Measurements from ENCODE around the gene SOST.

SOST gene

DNA sequence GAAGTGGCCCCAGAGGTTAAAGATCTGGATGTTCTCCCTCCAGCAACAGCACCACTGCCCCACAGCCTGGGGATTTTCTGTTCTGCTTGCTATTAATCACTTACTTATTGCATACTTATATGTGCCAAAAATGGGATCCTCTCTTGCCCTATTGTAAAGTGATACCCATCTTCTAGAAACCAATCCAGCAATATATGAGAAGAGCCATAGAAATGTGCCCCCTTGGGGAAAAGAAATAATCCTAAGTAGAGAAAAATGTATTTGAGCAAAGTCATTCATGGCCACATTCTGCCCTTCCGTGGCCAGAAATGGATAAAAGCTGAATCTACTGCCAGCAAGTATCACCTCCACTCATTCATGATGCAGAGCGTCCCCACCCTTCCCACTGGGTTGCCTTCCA lies 20.9 kb downstream of the SOST start:
- DNase-seq (ENCODE audit: low read depth): no peak
- no peak overlapping the region for H3K4me3 ChIP-seq (ENCODE audit: low read depth, low read length)
- no peak for TF ChIP-seq CTCF (IDR thresholded peaks at IDR 0.05; ENCODE audit: low read depth, low read length, missing control alignments)
- in situ Hi-C loops (cut with HindIII; ENCODE audit: low sequenced_read_pairs): no loop called here

GRCh38 chr17:43736389-43736788 lies 22.2 kb downstream of the SOST start:
- TF ChIP-seq CTCF (IDR thresholded peaks at IDR 0.05; ENCODE audit: low read depth, low read length, missing control alignments): no peak
- DNase-seq (ENCODE audit: low read depth): no peak
- no peak overlapping the region for H3K4me3 ChIP-seq (ENCODE audit: low read depth, low read length)
- in situ Hi-C loops (cut with HindIII; ENCODE audit: low sequenced_read_pairs): no loop called here

- in situ Hi-C loops (cut with HindIII; ENCODE audit: low sequenced_read_pairs): no loop called here
- no peak overlapping the region for H3K4me3 ChIP-seq (ENCODE audit: low read depth, low read length)
- no peak for TF ChIP-seq CTCF (IDR thresholded peaks at IDR 0.05; ENCODE audit: low read depth, low read length, missing control alignments)
- DNase-seq (ENCODE audit: low read depth): peak; percentile 91
Measured at GRCh38 chr17:43734376-43734775, 24.2 kb downstream of the SOST start.

DNA sequence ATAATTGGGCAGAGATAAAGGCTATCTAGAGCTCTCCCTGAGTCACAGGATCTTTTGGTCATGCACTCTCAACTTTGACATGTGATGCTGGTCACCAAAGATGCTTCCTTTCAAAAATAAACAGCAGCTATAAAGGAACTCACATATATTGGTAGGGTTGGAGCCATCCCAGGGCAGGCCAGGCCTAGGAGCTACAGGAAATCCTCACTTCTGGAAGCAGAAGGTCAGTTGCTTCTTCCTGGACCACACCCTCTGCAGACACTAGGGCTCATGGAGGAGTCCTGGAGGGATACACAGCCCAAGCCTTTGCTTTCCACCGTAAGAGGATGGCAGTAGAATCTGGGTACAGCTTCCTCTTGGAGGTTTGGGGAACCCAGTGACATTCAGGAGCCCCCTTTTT lies 24.6 kb downstream of the SOST start:
- in situ Hi-C loops (cut with HindIII; ENCODE audit: low sequenced_read_pairs): no loop called here
- TF ChIP-seq CTCF (IDR thresholded peaks at IDR 0.05; ENCODE audit: low read depth, low read length, missing control alignments): no peak
- DNase-seq (ENCODE audit: low read depth): no peak
- no peak overlapping the region for H3K4me3 ChIP-seq (ENCODE audit: low read depth, low read length)

DNA sequence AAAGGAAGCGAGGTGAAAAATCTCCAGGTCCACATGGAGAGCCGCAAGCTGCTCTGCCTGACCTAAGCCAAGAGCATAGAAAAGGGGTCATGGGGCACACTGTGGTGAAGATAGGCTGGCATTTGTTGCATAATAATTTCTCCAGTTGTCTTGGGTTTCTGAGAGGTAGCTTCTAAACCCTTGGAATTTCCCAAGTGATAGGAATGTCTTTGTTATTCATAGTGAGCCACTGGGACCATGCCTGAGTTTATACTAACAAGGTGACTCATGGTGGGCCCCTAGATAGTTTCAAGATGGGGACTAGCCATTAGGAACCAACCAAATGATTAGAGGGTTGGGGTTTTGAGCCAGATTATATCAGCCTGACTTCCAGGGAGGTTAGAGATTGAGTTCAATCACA lies 25.6 kb downstream of the SOST start:
- in situ Hi-C loops (cut with HindIII; ENCODE audit: low sequenced_read_pairs): no loop called here
- TF ChIP-seq CTCF (IDR thresholded peaks at IDR 0.05; ENCODE audit: low read depth, low read length, missing control alignments): no peak
- DNase-seq (ENCODE audit: low read depth): peak; percentile 49
- no peak overlapping the region for H3K4me3 ChIP-seq (ENCODE audit: low read depth, low read length)

DNA sequence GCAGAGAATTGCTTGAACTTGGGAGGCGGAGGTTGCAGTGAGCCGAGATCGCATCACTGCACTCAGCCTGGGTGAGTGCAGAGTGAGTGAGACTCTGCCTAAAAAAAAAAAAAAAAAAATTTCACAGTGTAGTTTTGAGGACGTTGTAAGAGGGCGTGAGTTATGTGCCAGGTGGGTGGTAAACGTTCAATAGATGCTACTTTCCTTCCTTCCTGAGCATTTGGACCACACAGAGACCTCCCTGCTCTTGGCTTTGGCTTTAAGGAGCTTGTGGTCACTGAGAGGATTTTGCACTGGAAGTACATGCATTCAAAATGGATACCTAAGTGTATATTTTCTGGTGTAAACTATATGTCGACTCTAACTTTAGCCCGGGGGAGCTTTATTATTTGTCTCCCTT lies 30.5 kb downstream of the SOST start:
- H3K4me3 ChIP-seq (ENCODE audit: low read depth, low read length): no peak overlapping the region
- TF ChIP-seq CTCF (IDR thresholded peaks at IDR 0.05; ENCODE audit: low read depth, low read length, missing control alignments): no peak
- in situ Hi-C loops (cut with HindIII; ENCODE audit: low sequenced_read_pairs): no loop called here
- no peak for DNase-seq (ENCODE audit: low read depth)

Measured in astrocyte of the cerebellum (primary cell).